GM20000 (cell line): ENCODE measurements around the gene DNAI2.

ENCODE experiments used
- DNase-seq: peaks from one replicate; pipeline ENCODE4 v3.0.0; 2012; ENCODE audit warnings: low spot score
- TF ChIP-seq, protein P1 (sequence below): IDR thresholded peaks from 2 replicates; pipeline ENCODE4 v1.5.1; 2012; ENCODE audit warnings: mild to moderate bottlenecking, control low read depth; ENCODE audit errors: extremely low read depth, missing control alignments

DNAI2 gene, protein sequence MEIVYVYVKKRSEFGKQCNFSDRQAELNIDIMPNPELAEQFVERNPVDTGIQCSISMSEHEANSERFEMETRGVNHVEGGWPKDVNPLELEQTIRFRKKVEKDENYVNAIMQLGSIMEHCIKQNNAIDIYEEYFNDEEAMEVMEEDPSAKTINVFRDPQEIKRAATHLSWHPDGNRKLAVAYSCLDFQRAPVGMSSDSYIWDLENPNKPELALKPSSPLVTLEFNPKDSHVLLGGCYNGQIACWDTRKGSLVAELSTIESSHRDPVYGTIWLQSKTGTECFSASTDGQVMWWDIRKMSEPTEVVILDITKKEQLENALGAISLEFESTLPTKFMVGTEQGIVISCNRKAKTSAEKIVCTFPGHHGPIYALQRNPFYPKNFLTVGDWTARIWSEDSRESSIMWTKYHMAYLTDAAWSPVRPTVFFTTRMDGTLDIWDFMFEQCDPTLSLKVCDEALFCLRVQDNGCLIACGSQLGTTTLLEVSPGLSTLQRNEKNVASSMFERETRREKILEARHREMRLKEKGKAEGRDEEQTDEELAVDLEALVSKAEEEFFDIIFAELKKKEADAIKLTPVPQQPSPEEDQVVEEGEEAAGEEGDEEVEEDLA

DNA sequence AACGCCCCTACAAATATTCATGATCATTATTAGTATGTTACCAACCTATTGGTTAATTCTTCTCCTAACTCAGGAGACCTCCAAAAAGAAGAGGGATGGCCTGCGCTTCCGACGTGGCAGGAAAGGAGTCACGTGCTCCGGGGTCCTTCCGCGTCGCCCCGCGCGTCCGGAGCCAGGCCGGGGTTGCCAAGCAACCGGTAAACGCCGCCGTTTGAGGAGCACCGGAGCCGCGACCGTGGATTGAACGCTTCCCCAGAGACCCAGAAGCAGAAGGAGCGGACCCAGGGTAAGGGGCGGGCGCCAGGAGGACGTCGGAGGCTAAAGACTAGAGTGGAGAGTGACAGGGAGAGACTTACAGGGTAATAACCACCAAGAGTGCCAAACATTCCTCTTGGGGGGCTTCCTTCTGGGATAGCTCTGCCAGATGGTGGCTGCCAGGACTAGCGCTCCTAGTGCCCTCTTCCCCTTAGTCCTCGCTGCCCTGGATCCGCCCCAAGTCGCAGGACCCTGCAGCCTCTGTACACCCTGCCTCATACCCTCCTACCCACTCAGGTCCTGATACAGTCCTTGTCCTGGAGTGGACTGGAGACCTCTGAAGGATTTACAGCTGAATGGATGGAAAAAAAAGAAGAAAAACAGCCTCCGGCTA lies at the start of gene DNAI2:
Gene DNAI2 (plus strand): TSS at position 175 of the 649 bp plus-strand sequence. CDS start 7,584 bp downstream, outside the sequence.
- no peak for DNase-seq

DNA sequence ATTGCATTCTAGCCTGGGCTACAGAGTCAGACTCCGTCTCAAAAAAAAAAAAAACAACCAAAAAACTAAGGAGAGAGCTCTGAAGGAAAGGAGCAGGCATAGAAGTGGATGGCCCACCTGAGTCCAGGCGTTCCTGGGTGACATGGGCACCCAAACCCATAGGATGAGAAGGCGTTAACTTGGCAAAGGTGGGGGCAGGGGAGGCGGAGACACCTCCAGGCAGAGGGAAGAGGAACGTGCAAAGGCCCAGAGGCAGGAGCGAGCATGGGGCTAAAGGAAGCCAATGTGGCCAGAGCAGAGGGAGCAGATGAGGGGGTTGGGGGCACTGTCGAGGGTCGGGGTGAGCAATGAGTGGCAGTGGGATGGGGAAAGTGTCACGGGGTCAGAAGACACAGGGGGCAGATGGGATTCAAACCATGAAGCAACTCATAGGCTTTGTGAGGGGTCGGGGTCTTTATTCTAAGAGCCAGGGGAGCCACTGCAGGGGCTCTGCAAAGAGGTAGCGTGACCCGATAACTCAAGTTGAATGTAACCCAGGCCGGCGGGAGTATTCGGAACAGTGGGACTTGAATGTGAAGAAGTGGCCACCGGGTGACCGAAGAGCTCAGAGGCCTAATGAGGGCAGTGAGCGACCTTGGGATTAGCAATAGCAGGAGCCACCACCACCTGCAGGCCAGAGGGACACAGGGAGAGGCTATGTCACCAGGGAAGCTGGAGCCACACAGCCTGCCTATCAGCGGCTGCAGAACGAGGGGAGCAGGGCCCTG lies 48.9 kb upstream of the DNAI2 start:
- TF ChIP-seq, protein P1, sequence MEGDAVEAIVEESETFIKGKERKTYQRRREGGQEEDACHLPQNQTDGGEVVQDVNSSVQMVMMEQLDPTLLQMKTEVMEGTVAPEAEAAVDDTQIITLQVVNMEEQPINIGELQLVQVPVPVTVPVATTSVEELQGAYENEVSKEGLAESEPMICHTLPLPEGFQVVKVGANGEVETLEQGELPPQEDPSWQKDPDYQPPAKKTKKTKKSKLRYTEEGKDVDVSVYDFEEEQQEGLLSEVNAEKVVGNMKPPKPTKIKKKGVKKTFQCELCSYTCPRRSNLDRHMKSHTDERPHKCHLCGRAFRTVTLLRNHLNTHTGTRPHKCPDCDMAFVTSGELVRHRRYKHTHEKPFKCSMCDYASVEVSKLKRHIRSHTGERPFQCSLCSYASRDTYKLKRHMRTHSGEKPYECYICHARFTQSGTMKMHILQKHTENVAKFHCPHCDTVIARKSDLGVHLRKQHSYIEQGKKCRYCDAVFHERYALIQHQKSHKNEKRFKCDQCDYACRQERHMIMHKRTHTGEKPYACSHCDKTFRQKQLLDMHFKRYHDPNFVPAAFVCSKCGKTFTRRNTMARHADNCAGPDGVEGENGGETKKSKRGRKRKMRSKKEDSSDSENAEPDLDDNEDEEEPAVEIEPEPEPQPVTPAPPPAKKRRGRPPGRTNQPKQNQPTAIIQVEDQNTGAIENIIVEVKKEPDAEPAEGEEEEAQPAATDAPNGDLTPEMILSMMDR: no peak
- DNase-seq: no peak

More for the DNA sequence above, at the start of gene DNAI2:
- TF ChIP-seq, protein P1: no peak

DNA sequence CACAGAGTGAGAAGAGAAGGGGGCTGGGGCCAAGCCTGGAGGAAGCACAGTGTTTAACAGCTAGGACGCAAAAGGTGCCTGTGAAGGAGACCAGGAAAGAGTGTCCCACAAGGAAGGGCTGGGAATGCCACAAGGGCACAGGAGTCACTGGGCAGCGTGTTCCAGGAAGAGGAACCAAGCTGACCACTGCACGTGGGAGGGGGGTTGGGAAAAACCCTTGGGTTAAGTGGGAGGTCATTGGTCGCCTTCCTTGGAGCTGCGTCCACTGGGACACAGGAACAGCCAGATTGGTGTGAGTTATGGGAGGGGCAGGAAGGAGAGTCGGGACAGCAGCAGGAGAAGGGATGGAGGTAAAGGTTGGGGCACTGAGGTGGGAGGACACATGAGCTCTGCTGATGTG lies 47.8 kb upstream of the DNAI2 start:
- TF ChIP-seq, protein P1: no peak
- DNase-seq: no peak

DNA sequence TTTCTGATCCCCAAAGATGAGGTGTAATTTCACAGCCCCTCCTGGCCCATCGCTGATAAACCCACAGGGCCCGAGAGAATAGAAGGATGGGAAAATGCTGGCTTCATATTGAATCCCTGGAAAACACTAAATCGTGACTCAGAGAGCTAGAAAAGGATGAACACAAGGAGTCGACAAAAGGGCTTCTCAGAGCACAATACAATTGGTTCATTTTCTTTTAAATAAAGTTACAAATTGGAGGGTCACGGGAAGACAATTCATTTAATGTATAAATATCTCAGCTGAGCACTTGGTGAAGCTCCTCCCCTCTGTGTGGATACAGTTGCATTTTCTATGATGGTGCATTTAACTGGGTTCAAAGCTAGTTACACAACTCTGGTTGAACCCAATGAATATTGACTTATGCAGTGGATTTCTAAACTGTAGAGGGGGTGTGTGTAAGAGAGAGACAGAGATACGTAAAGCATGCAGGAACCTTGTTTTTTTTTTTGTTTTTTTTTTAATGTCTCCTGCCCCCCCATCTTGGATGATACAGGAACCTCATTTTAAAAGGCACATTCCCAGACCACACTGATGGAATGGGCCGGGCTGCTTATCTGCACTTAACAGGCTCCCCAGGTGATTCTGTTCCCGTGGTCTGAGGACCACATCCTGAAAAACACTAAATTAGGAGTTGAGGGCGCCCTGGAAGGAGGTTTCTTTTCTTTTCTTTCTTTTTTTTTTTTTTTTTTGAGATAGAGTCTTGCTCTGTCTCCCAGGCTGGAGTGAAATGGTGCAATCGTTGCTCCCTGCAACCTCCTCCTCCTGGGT lies 46.6 kb upstream of the DNAI2 start:
- TF ChIP-seq, protein P1: no peak
- DNase-seq: no peak

DNA sequence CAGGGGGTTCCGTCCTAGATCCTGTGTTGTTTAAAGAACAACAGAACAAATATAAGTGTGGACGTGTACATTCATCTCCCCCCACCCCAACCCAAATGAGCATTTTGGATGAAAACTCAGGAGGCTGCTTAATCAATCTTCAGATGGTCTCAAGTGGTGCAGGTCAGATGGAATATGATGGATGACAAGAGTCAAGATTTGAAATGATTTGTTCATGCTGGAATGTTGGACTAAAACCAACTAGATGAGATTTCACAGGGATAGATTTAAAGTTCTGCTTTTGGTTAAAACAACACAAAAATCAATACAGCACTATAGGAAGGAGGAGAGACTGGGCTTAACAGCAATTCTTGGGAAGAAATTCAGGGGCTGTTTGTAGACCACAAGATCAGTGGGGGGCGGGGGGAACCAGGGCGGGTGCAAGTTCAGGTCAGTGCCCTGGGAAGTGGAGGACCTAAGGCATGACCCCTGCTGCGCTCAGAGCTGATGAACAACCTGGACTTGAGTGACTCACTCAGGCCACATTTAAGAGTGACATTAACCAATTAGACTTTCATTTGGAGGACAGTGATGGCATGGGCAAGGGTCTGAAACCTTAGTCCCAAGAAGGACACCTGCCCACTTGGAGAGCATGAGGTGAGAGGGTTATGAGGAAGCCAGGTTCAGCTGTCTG lies 45.6 kb upstream of the DNAI2 start:
- no peak for DNase-seq
- TF ChIP-seq, protein P1: no peak

DNA sequence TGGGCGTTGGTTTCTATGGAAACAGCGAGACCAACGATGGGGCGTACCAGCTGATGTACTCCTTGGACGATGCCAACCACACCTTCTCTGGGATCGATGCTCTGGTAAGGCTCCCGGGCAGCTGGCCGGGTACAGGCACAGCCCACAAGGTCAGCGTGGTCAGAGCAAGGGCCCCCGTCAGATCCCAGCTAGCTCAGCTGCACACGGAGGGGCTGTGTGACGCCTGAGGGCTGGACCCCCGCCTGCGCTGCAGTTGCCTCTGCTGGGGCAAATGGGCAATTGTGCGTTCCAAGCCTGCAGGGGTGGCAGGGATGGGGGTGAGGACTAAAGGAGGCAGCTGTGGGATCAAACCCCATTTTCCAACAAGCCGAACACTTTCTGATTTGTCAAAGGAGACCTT lies 43.1 kb upstream of the DNAI2 start:
- DNase-seq: no peak
- TF ChIP-seq, protein P1: no peak
